Measurements from ENCODE around the gene BACE2.

Gene BACE2

GRCh38 chr21:41153443-41153842 is 14.5 kb upstream of the BACE2 start:
- TF ChIP-seq CTCF (IDR thresholded peaks at IDR 0.05; ENCODE audit: insufficient read depth, low read length) (no peak), GABPA (IDR thresholded peaks at IDR 0.05; ENCODE audit: low read depth) (no peak), REST (IDR thresholded peaks at IDR 0.05; ENCODE audit: insufficient replicate concordance, low read depth) (no peak), SPI1 (IDR thresholded peaks at IDR 0.05; ENCODE audit: borderline replicate concordance, low read depth) (no peak), POLR2AphosphoS5 (IDR thresholded peaks at IDR 0.05; ENCODE audit: low read depth) (no peak)
- no peaks in the 10 kb centered on the region for H3K27me3 ChIP-seq (ENCODE audit: insufficient read depth, poor library complexity, severe bottlenecking)
- no peak overlapping the region for H3K4me3 ChIP-seq (replicated peaks; ENCODE audit: insufficient read depth, low read length)
- H3K27ac ChIP-seq (replicated peaks) = no peak overlapping the region
- DNase-seq (ENCODE audit: low read depth in 1 of 2, low spot score in 1 of 2) = no peak

GRCh38 chr21:41156142-41156541 is 11.8 kb upstream of the BACE2 start:
- TF ChIP-seq GABPA (IDR thresholded peaks at IDR 0.05; ENCODE audit: low read depth) = no peak
- no peak for DNase-seq (ENCODE audit: low read depth in 1 of 2, low spot score in 1 of 2)
- no peak overlapping the region for H3K4me3 ChIP-seq (replicated peaks; ENCODE audit: insufficient read depth, low read length)
- no peak overlapping the region for H3K27ac ChIP-seq (replicated peaks)
- H3K27me3 ChIP-seq (ENCODE audit: insufficient read depth, poor library complexity, severe bottlenecking) = no peaks in the 10 kb centered on the region

GRCh38 chr21:41158026-41158425 is 9.9 kb upstream of the BACE2 start:
- no peak for TF ChIP-seq SPI1 (IDR thresholded peaks at IDR 0.05; ENCODE audit: borderline replicate concordance, low read depth)
- no peak for TF ChIP-seq POLR2AphosphoS5 (IDR thresholded peaks at IDR 0.05; ENCODE audit: low read depth)
- no peak for TF ChIP-seq GABPA (IDR thresholded peaks at IDR 0.05; ENCODE audit: low read depth)
- no peak for TF ChIP-seq REST (IDR thresholded peaks at IDR 0.05; ENCODE audit: insufficient replicate concordance, low read depth)
- no peak for TF ChIP-seq CTCF (IDR thresholded peaks at IDR 0.05; ENCODE audit: insufficient read depth, low read length)
- H3K27ac ChIP-seq (replicated peaks) = no peak overlapping the region
- no peaks in the 10 kb centered on the region for H3K27me3 ChIP-seq (ENCODE audit: insufficient read depth, poor library complexity, severe bottlenecking)
- DNase-seq (ENCODE audit: low read depth in 1 of 2, low spot score in 1 of 2) = no peak
- H3K4me3 ChIP-seq (replicated peaks; ENCODE audit: insufficient read depth, low read length) = no peak overlapping the region

- H3K27ac ChIP-seq (replicated peaks) = no peak overlapping the region
- no peak overlapping the region for H3K4me3 ChIP-seq (replicated peaks; ENCODE audit: insufficient read depth, low read length)
- no peak for DNase-seq (ENCODE audit: low read depth in 1 of 2, low spot score in 1 of 2)
- H3K27me3 ChIP-seq (ENCODE audit: insufficient read depth, poor library complexity, severe bottlenecking) = no peaks in the 10 kb centered on the region
- TF ChIP-seq SPI1 (IDR thresholded peaks at IDR 0.05; ENCODE audit: borderline replicate concordance, low read depth) (no peak), GABPA (IDR thresholded peaks at IDR 0.05; ENCODE audit: low read depth) (no peak), CTCF (IDR thresholded peaks at IDR 0.05; ENCODE audit: insufficient read depth, low read length) (no peak), POLR2AphosphoS5 (IDR thresholded peaks at IDR 0.05; ENCODE audit: low read depth) (no peak), REST (IDR thresholded peaks at IDR 0.05; ENCODE audit: insufficient replicate concordance, low read depth) (no peak)
Observed at GRCh38 chr21:41160036-41160435, 7.9 kb upstream of the BACE2 start.
